HepG2 (cell line): Measurements from ENCODE around the gene SEMA3F. TPM values are rescaled to one million over a fixed set of nuclear protein-coding genes. Genes with fewer than 3 reads are reported as not detected.
A peak's percentile ranks its signal among the peaks of the same experiment; 100 is the strongest.

Experiments used
- MLXIP ChIP-seq: sonication (generic); formaldehyde crosslinking; IDR thresholded peaks from 2 replicates; pipeline ENCODE4 v1.9.0; 2021; ENCODE audit warnings: missing genetic modification reagents, borderline replicate concordance
- PBX3 ChIP-seq: sonication (generic); formaldehyde crosslinking; IDR thresholded peaks from 2 replicates; pipeline ENCODE4 v1.8.1; 2023; ENCODE audit warnings: missing genetic modification reagents, inconsistent platforms, borderline replicate concordance
- PRMT3 ChIP-seq: sonication (generic); formaldehyde crosslinking; IDR thresholded peaks from 2 replicates; pipeline ENCODE4 v1.8.1; 2022; ENCODE audit warnings: low read depth, mild to moderate bottlenecking, moderate library complexity, missing genetic modification reagents, borderline replicate concordance
- ZEB1 ChIP-seq: IDR thresholded peaks from 2 replicates; pipeline ENCODE4 v1.6.1; 2012; ENCODE audit warnings: mild to moderate bottlenecking, low read depth, inconsistent platforms; ENCODE audit not compliant: insufficient replicate concordance
- ZNF180 ChIP-seq: sonication (generic); formaldehyde crosslinking; IDR thresholded peaks from 2 replicates; pipeline ENCODE4 v1.4.0; 2020; ENCODE audit warnings: low read depth, missing genetic modification reagents, borderline replicate concordance
- ZNF530 ChIP-seq: sonication (generic); formaldehyde crosslinking; IDR thresholded peaks from 2 replicates; pipeline ENCODE4 v1.5.0; 2020; ENCODE audit warnings: low read depth, mild to moderate bottlenecking, missing genetic modification reagents
- ZNF776 ChIP-seq: sonication (generic); formaldehyde crosslinking; IDR thresholded peaks from 2 replicates; pipeline ENCODE4 v1.4.0; 2020; ENCODE audit warnings: mild to moderate bottlenecking, missing genetic modification reagents
- ZNF816 ChIP-seq: sonication (generic); formaldehyde crosslinking; IDR thresholded peaks from 2 replicates; pipeline ENCODE4 v1.8.0; 2022; ENCODE audit warnings: missing genetic modification reagents, mild to moderate bottlenecking, borderline replicate concordance
- polyA plus RNA-seq, 8 experiments: library from polyadenylated mRNA; depleted of rRNA in 3 of 8; stranded (reverse) in 7 of 8; unstranded in 1 of 8; fragments of >200 nt; fragmentation: Illumina TruSeq in 4 of 8; extraction: Trizol in 4 of 8; gene quantifications; 2 replicates each; pipeline versions ENCODE4 v1.2.1 to v1.2.3, GENCODE V29; 2011 to 2016; ENCODE audit warnings: low read depth in 4 of 8, missing spikeins in 1 of 8, mixed read lengths in 1 of 8; ENCODE audit not compliant: insufficient read depth in 1 of 8
- total RNA-seq, 5 experiments: library from RNA; depleted of rRNA; stranded (reverse); fragments of >200 nt; fragmentation: Illumina TruSeq; extraction: Trizol; gene quantifications; 2 replicates each; pipeline ENCODE4 v1.2.3, GENCODE V29; 2016; ENCODE audit warnings: low read depth in 1 of 5
- TF ChIP-seq, protein P1 (sequence below): sonication (generic); formaldehyde crosslinking; IDR thresholded peaks from 2 replicates; pipeline ENCODE4 v1.8.1; 2022; ENCODE audit warnings: low read depth, mild to moderate bottlenecking, missing genetic modification reagents

The SEMA3F gene
- total and polyA plus RNA-seq, 2 of the 13 experiments (the other 11 are each of a cell fraction or from before 2014, with no cell fraction given) = 7.6 to 17.2 TPM

- TF ChIP-seq MLXIP (CRISPR knock-in tag) (no peak), ZNF776 (CRISPR knock-in tag) (peak; percentile 54), ZNF530 (CRISPR knock-in tag) (no peak), ZEB1 (no peak), PRMT3 (CRISPR knock-in tag) (no peak; the same call in 1 of the 2 replicates), ZNF180 (no peak), PBX3 (no peak), ZNF816 (CRISPR knock-in tag) (no peak; the same call in 1 of the 2 replicates)
- TF ChIP-seq, protein P1, sequence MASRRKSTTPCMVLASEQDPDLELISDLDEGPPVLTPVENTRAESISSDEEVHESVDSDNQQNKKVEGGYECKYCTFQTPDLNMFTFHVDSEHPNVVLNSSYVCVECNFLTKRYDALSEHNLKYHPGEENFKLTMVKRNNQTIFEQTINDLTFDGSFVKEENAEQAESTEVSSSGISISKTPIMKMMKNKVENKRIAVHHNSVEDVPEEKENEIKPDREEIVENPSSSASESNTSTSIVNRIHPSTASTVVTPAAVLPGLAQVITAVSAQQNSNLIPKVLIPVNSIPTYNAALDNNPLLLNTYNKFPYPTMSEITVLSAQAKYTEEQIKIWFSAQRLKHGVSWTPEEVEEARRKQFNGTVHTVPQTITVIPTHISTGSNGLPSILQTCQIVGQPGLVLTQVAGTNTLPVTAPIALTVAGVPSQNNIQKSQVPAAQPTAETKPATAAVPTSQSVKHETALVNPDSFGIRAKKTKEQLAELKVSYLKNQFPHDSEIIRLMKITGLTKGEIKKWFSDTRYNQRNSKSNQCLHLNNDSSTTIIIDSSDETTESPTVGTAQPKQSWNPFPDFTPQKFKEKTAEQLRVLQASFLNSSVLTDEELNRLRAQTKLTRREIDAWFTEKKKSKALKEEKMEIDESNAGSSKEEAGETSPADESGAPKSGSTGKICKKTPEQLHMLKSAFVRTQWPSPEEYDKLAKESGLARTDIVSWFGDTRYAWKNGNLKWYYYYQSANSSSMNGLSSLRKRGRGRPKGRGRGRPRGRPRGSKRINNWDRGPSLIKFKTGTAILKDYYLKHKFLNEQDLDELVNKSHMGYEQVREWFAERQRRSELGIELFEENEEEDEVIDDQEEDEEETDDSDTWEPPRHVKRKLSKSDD (CRISPR knock-in tag) = 0 out of 2 replicates have a peak, but pooled peaks have one; percentile 33
Observed at GRCh38 chr3:50203113-50203808, 48.1 kb downstream of the SEMA3F start (continued).
